Spleen (tissue), 11 donors: ENCODE data around the gene MN1. TPM values are rescaled to one million over a fixed set of nuclear protein-coding genes. Genes with fewer than 3 reads are reported as not detected.
A peak's percentile ranks its signal among the peaks of the same experiment; 100 is the strongest.

Source experiments
- DNase-seq: peaks from one replicate; pipeline ENCODE4 v3.0.0-alpha.2; 2020
- H3K27ac ChIP-seq, 8 donors: fragments of 200-600 bp; sonication (generic) in 7 of 8; 1 replicate in 4 of 8; 2 replicates in 4 of 8; pipeline versions ENCODE4 v1.5.0 to v1.8.0; 2016 to 2021; ENCODE audit warnings: inconsistent platforms in 4 of 8, mild to moderate bottlenecking in 4 of 8, moderate library complexity in 1 of 8
- H3K27me3 ChIP-seq, 7 donors: fragments of 200-600 bp; sonication (generic) in 6 of 7; replicated peaks in 1 of 7; 1 replicate in 4 of 7; 2 replicates in 3 of 7; pipeline versions ENCODE4 v1.5.0 to v1.8.0; 2016 to 2021; ENCODE audit warnings: inconsistent platforms in 3 of 7, mild to moderate bottlenecking in 1 of 7
- H3K36me3 ChIP-seq, 6 donors: fragments of 200-600 bp; sonication (generic) in 5 of 6; 1 replicate in 4 of 6; 2 replicates in 2 of 6; pipeline versions ENCODE4 v1.5.0 to v1.8.0; 2016 to 2021; ENCODE audit warnings: inconsistent platforms in 2 of 6
- H3K4me1 ChIP-seq, 6 donors: fragments of 200-600 bp; sonication (generic) in 5 of 6; 1 replicate in 3 of 6; 2 replicates in 3 of 6; pipeline versions ENCODE4 v1.5.0 to v1.8.0; 2016 to 2021; ENCODE audit warnings: inconsistent platforms in 3 of 6
- H3K4me3 ChIP-seq, 8 donors: fragments of 200-600 bp; sonication (generic) in 7 of 8; 1 replicate in 4 of 8; 2 replicates in 4 of 8; pipeline versions ENCODE4 v1.5.0 to v1.8.0; 2016 to 2021; ENCODE audit warnings: inconsistent platforms in 4 of 8, mild to moderate bottlenecking in 4 of 8, moderate library complexity in 2 of 8
- H3K9me3 ChIP-seq, 8 donors: fragments of 200-600 bp; sonication (generic) in 7 of 8; 1 replicate in 4 of 8; 2 replicates in 4 of 8; pipeline versions ENCODE4 v1.5.0 to v1.8.0; 2016 to 2021; ENCODE audit warnings: inconsistent platforms in 4 of 8
- POLR2A ChIP-seq, 3 donors: fragments of 450-650 bp; IDR thresholded peaks; one replicate each; pipeline ENCODE4 v1.5.1; 2017; ENCODE audit warnings: antibody characterized with exemption in 3 of 3, mild to moderate bottlenecking in 1 of 3
- POLR2AphosphoS5 ChIP-seq, 3 donors: sonication (generic); formaldehyde crosslinking; IDR thresholded peaks; one replicate each; pipeline ENCODE4 v1.5.1; 2017; ENCODE audit warnings: antibody characterized with exemption in 3 of 3
- WGBS, 5 donors: extraction: QIAGEN DNeasy Blood & Tissue Kit in 3 of 5; methylation state at CpG; one replicate each; pipeline versions ENCODE4 v1.1.5 to v1.1.7; 2013 to 2018; 5-methylcytosine and 5-hydroxymethylcytosine counted together
- intact Hi-C: fragments of 100-400 bp; cut with DNase I; formaldehyde crosslinking; loops from one replicate; pipeline ENCODE4 v1.15.0; 2023; ENCODE audit warnings: low total_unique reads
- polyA plus RNA-seq, 3 donors: library from polyadenylated mRNA; stranded (reverse); fragments of 200-250 nt; gene quantifications; one replicate each; pipeline ENCODE4 v1.2.1, GENCODE V29; 2013
- total RNA-seq, 7 donors: library from RNA; depleted of rRNA in 3 of 7; stranded (reverse); fragments of >200 nt in 3 of 7; fragmentation: NEBNext Ultra II Directional in 4 of 7; extraction: Animal tissue kit (Norgen Biotek cat#: 25700) in 4 of 7; gene quantifications; one replicate each; pipeline versions ENCODE4 v1.1.0 to v1.2.1, GENCODE V29; 2016 to 2021
- TF ChIP-seq, protein P1 (sequence below), 11 experiments: fragments of 200-600 bp in 7 of 11; fragments of 450-650 bp in 4 of 11; sonication (generic) in 4 of 11; IDR thresholded peaks in 8 of 11; conservative IDR thresholded peaks in 3 of 11; 1 replicate in 7 of 11; 2 replicates in 4 of 11; pipeline versions ENCODE4 v1.4.0 to v1.8.0; 2016 to 2021; ENCODE audit warnings: antibody characterized with exemption in 11 of 11, inconsistent platforms in 4 of 11, mild to moderate bottlenecking in 1 of 11
- donor health status: healthy with polysubstance abuse.
- donor health status: DM: no; HTN: no; CAD: no; lungs with moderate emphysema.
- donor health status: DM: no; HTN: no; CAD: no.
- donor health status: Bipolar disorder and iron deficiency.
- donor health status: healthy.
- donor health status: DM: no; HTN: no; CAD: no.
- donor health status: DM: yes; HTN: yes; CAD: no.

MN1 gene
- total and polyA plus RNA-seq, 10 donors: 0.15 to 1.5 (median 0.71) TPM

DNA sequence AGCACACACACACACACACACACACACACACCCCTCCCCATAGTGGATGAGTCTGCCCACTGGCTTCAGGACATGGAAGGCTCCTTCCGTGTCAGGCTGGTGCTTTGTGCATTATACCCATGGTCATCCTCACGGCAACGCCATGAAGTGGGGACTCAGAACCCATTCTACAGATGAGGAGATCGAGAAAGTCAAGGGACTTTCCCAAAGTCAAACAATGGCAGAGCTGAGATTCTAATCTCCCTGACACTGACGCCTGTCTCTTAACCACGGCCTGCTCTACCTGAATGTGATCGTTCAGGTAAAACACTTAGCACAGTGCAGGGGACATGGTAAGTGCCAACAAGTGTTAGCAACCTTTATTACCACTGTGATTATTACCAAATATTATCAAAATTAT, 4.3 kb upstream of the MN1 start:
- Histone ChIP-seq H3K4me1 (peaks cover 0 to 34% (median 16%) of the 10 kb centered on the region in 6 donors), H3K27me3 (peaks cover 0 to 57% (median 8%) of the 10 kb centered on the region in 7 donors), H3K27ac (no peak overlapping the region), H3K4me3 (no peak overlapping the region), H3K36me3 (no peaks in the 10 kb centered on the region), H3K9me3 (no peaks in the 10 kb centered on the region)
- 73 to 91% (median 84%) methylated on average over 7 of the region's 7 CpGs for WGBS, 5 donors
- no peak for TF ChIP-seq POLR2A (IDR thresholded peaks at IDR 0.05)
- DNase-seq: no peak
- intact Hi-C loops: loop anchor here (10.0 kb wide), 1 partner anchor 401 kb away; no protein-coding TSS in a partner anchor

DNA sequence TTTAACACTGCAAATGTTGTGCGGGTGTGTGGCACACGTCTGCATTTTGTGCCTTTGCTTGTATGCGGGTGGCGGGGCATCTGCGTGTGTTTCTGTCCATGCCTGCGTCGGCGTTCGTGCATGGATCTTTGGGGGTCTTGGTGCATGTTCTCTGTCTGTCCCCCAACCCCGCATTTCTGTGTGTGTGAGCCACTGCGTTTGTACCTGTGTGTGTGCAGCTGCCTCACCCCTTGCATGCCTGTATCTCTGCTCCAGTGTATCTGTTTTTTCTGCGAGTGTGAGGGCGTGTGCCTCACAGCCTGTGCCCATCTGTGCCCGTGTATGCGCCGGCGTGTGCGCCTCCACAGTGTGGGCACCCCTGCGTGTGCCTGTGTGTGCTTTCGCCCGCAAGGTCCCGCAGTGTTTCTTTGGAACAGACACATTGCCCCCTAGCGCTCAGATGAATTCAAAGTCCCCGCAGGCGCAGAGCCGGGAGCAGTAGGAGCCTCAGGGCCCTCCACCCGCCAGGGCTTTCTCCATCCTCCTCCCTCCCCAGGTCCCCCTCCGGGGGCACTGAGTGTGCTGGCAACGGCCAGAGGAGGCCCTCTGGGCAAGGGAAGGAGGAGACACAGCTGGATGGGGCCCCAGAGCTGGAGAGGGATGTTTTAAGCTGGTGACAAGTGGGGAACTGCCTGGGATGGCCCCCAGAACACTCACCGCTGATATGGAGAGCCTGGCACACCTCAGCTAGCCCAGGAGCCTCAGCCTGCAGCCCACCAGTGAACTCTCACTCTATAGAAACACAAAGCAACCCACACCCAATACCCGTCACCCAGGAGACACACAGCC, 3.1 kb upstream of the MN1 start:
- Histone ChIP-seq H3K4me1 (peaks cover 11 to 45% (median 28%) of the 10 kb centered on the region in 6 donors), H3K27me3 (peaks cover 0 to 64% (median 20%) of the 10 kb centered on the region in 7 donors), H3K36me3 (no peaks in the 10 kb centered on the region), H3K27ac (no peak overlapping the region), H3K4me3 (no peak overlapping the region), H3K9me3 (no peaks in the 10 kb centered on the region)
- 28 to 33% (median 30%) methylated on average over 25 to 31 of the region's 31 CpGs for WGBS, 5 donors
- DNase-seq: no peak
- TF ChIP-seq POLR2A (IDR thresholded peaks at IDR 0.05): no peak
- TF ChIP-seq, protein P1, sequence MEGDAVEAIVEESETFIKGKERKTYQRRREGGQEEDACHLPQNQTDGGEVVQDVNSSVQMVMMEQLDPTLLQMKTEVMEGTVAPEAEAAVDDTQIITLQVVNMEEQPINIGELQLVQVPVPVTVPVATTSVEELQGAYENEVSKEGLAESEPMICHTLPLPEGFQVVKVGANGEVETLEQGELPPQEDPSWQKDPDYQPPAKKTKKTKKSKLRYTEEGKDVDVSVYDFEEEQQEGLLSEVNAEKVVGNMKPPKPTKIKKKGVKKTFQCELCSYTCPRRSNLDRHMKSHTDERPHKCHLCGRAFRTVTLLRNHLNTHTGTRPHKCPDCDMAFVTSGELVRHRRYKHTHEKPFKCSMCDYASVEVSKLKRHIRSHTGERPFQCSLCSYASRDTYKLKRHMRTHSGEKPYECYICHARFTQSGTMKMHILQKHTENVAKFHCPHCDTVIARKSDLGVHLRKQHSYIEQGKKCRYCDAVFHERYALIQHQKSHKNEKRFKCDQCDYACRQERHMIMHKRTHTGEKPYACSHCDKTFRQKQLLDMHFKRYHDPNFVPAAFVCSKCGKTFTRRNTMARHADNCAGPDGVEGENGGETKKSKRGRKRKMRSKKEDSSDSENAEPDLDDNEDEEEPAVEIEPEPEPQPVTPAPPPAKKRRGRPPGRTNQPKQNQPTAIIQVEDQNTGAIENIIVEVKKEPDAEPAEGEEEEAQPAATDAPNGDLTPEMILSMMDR (IDR thresholded peaks at IDR 0.05 in 8 of 11, conservative IDR thresholded peaks at IDR 0.05 in 3 of 11): peak; percentile 16 to 78 (median 61)
- intact Hi-C loops: loop anchor here (5.0 to 10.0 kb wide), 2 partner anchors 400 to 1047 kb away; no protein-coding TSS in a partner anchor

DNA sequence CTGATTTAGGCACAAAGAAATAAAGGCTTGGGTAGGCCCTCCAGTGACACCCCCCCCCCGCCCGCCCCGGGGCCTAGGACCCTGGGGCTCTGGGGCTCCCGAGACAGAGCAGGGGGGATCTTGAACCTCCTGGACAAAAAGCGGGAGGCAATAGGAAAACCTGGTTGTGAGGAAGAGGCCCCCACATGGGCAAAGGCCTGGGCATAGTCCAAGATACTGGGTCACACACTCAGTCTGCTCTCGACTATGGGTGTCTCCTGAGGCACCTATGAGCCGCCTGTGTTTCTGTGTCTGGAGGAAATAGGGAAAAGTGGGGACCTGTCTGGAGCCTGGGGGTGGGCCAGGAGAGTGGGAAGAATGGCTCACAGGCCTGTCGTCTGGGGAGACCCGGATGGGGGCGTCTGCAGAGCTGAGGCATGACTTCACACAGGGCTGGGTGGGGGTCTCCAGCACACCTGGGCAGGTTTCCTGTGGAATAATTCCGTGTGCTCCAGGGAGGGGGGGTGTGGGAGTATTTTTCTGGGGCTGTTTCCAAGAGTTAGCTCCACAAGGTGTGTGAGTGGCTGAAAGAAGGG, 2.4 kb upstream of the MN1 start:
- Histone ChIP-seq H3K9me3 (no peaks in the 10 kb centered on the region), H3K36me3 (no peaks in the 10 kb centered on the region), H3K4me3 (no peak overlapping the region), H3K27ac (no peak overlapping the region), H3K27me3 (peaks cover 0 to 65% (median 24%) of the 10 kb centered on the region in 7 donors), H3K4me1 (peaks cover 12 to 53% (median 32%) of the 10 kb centered on the region in 6 donors)
- intact Hi-C loops: loop anchor here (5.0 to 10.0 kb wide), 2 partner anchors 399 to 1047 kb away; no protein-coding TSS in a partner anchor
- 64 to 74% (median 67%) methylated on average over 11 of the region's 11 CpGs for WGBS, 5 donors
- no peak for TF ChIP-seq POLR2A (IDR thresholded peaks at IDR 0.05)
- TF ChIP-seq, protein P1 (IDR thresholded peaks at IDR 0.05 in 8 of 11, conservative IDR thresholded peaks at IDR 0.05 in 3 of 11): no peak
- no peak for TF ChIP-seq POLR2AphosphoS5 (IDR thresholded peaks at IDR 0.05)
- DNase-seq: no peak

DNA sequence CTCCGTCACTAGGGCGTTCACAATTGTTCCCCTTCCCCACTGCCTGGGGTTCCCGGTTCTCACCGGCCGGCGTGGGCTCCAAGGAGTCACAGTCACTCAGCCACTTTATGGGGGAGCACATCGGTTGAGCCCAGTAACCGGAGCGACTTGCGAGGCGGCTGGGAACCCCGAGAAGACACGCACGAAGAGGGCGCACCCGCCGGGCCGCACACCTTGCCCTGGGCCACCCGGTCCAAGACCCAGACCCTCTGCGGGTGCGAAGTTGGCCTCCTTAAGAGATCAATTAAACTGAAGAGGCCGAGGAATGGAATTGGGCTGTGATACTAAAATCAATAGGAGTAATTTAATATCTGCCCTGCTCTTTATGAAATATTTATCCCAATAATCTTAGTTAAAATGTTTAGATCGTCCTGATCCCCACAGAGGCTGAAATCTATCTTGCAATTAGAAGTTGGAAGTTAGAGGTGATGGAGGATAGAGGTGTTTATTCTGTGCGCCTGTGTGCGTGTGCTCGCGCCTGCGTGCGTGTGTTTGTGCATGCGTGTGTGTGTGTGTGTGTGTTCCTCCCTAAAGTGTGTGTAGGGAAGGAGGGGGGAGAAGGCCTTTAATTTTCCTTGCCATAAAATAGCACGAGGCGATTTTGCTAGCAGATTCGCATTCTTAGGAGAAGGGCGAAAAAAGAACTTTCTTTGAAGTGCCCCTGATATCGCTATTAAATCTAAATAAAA, 954 bp upstream of the MN1 start:
- Histone ChIP-seq H3K4me3 (peak overlapping the region; percentile 55 to 92 (median 82)), H3K27me3 (peaks cover 0 to 79% (median 35%) of the 10 kb centered on the region in 7 donors), H3K9me3 (no peaks in the 10 kb centered on the region), H3K27ac (peak overlapping the region in 1 of 8 donors; percentile 63), H3K36me3 (no peaks in the 10 kb centered on the region), H3K4me1 (peaks cover 12 to 55% (median 35%) of the 10 kb centered on the region in 6 donors)
- intact Hi-C loops: loop anchor here (5.0 to 10.0 kb wide), 2 partner anchors 398 to 1045 kb away; no protein-coding TSS in a partner anchor
- TF ChIP-seq POLR2AphosphoS5 (IDR thresholded peaks at IDR 0.05) (no peak), POLR2A (IDR thresholded peaks at IDR 0.05) (no peak)
- TF ChIP-seq, protein P1 (IDR thresholded peaks at IDR 0.05 in 8 of 11, conservative IDR thresholded peaks at IDR 0.05 in 3 of 11): no peak
- no peak for DNase-seq
- WGBS, 5 donors: 25 to 27% (median 26%) methylated on average over 31 to 35 of the region's 35 CpGs
